HCT116 (cell line): ENCODE results near the gene E4F1.

Experiments
- EGR1 ChIP-seq: IDR thresholded peaks from 2 replicates; pipeline ENCODE4 v1.6.1; 2012; ENCODE audit warnings: low read depth
- EZH2 ChIP-seq: fragments of 200-600 bp; sonication (generic); IDR thresholded peaks from 2 replicates; pipeline ENCODE4 v1.6.1; 2017; ENCODE audit warnings: antibody characterized with exemption, mixed run types
- FOSL1 ChIP-seq: IDR thresholded peaks from 2 replicates; pipeline ENCODE4 v1.6.1; 2012; ENCODE audit warnings: low read depth
- JUND ChIP-seq: IDR thresholded peaks from 2 replicates; pipeline ENCODE4 v1.6.1; 2012
- POLR2A ChIP-seq: IDR thresholded peaks from 2 replicates; pipeline ENCODE4 v1.7.0; 2011; ENCODE audit warnings: borderline replicate concordance; ENCODE audit not compliant: insufficient read depth, insufficient read length; ENCODE audit errors: extremely low read depth
- POLR2AphosphoS5 ChIP-seq: IDR thresholded peaks from 2 replicates; pipeline ENCODE4 v1.6.1; 2011; ENCODE audit warnings: mild to moderate bottlenecking, low read depth, low read length, moderate library complexity
- RAD21 ChIP-seq: IDR thresholded peaks from 2 replicates; pipeline ENCODE4 v1.6.1; 2012; ENCODE audit warnings: low read depth, mild to moderate bottlenecking
- SIN3A ChIP-seq: IDR thresholded peaks from 2 replicates; pipeline ENCODE4 v1.6.1; 2012; ENCODE audit warnings: low read depth
- SRF ChIP-seq: IDR thresholded peaks from 2 replicates; pipeline ENCODE4 v1.6.1; 2012; ENCODE audit warnings: low read depth
- TCF7L2 ChIP-seq: IDR thresholded peaks from 2 replicates; pipeline ENCODE4 v1.7.0; 2011; ENCODE audit warnings: borderline replicate concordance, inconsistent platforms; ENCODE audit not compliant: insufficient read depth, insufficient read length; ENCODE audit errors: extremely low read depth
- YY1 ChIP-seq: IDR thresholded peaks from 2 replicates; pipeline ENCODE4 v1.6.1; 2011; ENCODE audit warnings: low read length, low read depth, moderate library complexity, mild to moderate bottlenecking; ENCODE audit not compliant: insufficient replicate concordance; ENCODE audit errors: extremely low read depth
- ZNF274 ChIP-seq: fragments of 200-500 bp; sonication (Bioruptor generic); IDR thresholded peaks from 2 replicates; pipeline ENCODE4 v1.6.1; 2014; ENCODE audit warnings: mild to moderate bottlenecking, low read depth, low read length, inconsistent platforms
- TF ChIP-seq, protein P1 (sequence below), 3 experiments: fragments of 200-600 bp in 1 of 3; sonication (generic) in 1 of 3; IDR thresholded peaks in 2 of 3; conservative IDR thresholded peaks in 1 of 3; 2 replicates each; pipeline ENCODE4 v1.5.1; 2012 to 2017; ENCODE audit warnings: low read depth in 2 of 3, low read length in 2 of 3, antibody characterized with exemption in 1 of 3, borderline replicate concordance in 1 of 3, control low read depth in 1 of 3, mild to moderate bottlenecking in 1 of 3, mixed read lengths in 1 of 3, mixed run types in 1 of 3, moderate library complexity in 1 of 3; ENCODE audit not compliant: insufficient read depth in 1 of 3
- TF ChIP-seq, protein P2 (sequence below): IDR thresholded peaks from 2 replicates; pipeline ENCODE4 v1.6.1; 2012; ENCODE audit warnings: low read depth

DNA sequence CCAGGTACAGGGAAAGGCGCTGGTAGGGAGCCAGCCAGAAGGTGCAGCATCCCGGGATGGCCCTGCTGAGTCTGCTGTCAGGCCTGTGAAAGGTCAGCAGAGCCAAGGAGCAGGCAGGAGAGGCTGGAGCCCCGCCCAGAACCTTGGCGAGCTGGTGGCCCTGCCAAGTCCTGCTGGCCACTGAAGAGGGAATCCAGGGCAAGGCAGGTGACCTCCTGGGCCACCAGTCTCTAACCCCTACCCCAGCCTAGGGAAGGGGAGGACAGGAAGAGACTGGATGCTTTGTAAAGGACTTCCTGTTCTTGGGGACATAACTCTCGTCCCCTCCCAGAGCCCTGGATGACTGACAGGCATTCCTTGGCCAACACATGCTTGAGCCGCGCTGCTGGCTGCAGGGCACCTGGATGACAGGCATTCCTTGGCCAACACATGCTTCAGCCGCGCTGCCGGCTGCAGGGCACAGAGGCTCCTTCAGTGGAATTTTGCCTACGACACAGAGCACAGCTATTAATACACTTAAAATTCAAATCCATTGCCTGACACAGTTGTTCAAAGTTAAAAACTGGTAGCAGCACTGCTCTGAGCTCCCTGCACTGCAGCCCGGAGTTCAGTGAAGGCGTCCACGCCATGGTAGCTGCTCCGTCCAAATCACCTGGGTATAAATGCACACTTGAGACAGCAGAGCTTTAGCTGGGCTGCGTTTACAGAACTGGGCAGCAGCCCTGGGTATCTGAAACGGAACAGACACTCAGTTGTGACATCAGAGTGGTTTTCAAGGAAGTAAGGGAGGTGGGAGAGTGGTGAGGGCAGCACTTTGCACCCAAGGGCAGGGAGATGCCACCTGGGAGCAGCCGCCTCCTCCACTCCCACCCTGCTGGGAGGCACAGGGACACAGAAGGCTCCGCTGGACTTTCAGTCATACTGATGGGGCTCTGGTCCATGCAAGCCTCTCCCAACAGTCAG lies 10.7 kb upstream of the E4F1 start:
- TF ChIP-seq, protein P1, sequence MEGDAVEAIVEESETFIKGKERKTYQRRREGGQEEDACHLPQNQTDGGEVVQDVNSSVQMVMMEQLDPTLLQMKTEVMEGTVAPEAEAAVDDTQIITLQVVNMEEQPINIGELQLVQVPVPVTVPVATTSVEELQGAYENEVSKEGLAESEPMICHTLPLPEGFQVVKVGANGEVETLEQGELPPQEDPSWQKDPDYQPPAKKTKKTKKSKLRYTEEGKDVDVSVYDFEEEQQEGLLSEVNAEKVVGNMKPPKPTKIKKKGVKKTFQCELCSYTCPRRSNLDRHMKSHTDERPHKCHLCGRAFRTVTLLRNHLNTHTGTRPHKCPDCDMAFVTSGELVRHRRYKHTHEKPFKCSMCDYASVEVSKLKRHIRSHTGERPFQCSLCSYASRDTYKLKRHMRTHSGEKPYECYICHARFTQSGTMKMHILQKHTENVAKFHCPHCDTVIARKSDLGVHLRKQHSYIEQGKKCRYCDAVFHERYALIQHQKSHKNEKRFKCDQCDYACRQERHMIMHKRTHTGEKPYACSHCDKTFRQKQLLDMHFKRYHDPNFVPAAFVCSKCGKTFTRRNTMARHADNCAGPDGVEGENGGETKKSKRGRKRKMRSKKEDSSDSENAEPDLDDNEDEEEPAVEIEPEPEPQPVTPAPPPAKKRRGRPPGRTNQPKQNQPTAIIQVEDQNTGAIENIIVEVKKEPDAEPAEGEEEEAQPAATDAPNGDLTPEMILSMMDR (IDR thresholded peaks at IDR 0.05 in 2 of 3, conservative IDR thresholded peaks at IDR 0.05 in 1 of 3; ENCODE audit: borderline replicate concordance in 1 of 3, insufficient read depth in 1 of 3, low read depth in 2 of 3, low read length in 2 of 3): no peak
- TF ChIP-seq POLR2A: peak; percentile 34
- TF ChIP-seq TCF7L2: no peak
- TF ChIP-seq SIN3A: no peak
- TF ChIP-seq FOSL1: no peak
- no peak for TF ChIP-seq RAD21
- TF ChIP-seq, protein P2, sequence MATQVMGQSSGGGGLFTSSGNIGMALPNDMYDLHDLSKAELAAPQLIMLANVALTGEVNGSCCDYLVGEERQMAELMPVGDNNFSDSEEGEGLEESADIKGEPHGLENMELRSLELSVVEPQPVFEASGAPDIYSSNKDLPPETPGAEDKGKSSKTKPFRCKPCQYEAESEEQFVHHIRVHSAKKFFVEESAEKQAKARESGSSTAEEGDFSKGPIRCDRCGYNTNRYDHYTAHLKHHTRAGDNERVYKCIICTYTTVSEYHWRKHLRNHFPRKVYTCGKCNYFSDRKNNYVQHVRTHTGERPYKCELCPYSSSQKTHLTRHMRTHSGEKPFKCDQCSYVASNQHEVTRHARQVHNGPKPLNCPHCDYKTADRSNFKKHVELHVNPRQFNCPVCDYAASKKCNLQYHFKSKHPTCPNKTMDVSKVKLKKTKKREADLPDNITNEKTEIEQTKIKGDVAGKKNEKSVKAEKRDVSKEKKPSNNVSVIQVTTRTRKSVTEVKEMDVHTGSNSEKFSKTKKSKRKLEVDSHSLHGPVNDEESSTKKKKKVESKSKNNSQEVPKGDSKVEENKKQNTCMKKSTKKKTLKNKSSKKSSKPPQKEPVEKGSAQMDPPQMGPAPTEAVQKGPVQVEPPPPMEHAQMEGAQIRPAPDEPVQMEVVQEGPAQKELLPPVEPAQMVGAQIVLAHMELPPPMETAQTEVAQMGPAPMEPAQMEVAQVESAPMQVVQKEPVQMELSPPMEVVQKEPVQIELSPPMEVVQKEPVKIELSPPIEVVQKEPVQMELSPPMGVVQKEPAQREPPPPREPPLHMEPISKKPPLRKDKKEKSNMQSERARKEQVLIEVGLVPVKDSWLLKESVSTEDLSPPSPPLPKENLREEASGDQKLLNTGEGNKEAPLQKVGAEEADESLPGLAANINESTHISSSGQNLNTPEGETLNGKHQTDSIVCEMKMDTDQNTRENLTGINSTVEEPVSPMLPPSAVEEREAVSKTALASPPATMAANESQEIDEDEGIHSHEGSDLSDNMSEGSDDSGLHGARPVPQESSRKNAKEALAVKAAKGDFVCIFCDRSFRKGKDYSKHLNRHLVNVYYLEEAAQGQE: no peak
- TF ChIP-seq EZH2: no peak
- TF ChIP-seq JUND: no peak
- TF ChIP-seq YY1: no peak
- no peak for TF ChIP-seq POLR2AphosphoS5
- TF ChIP-seq EGR1: no peak
- TF ChIP-seq SRF: no peak
- no peak for TF ChIP-seq ZNF274
